NCI-H2029 treated with DMSO at 0.1 percent for 48 hours (cell line): ENCODE measurements around the gene PHC2.
A peak's percentile ranks its signal among the peaks of the same experiment; 100 is the strongest.

ENCODE experiments used
- DNase-seq: peaks from one replicate; lab custom pipeline; 2025; lab: John Stamatoyannopoulos, UW

Gene PHC2

DNA sequence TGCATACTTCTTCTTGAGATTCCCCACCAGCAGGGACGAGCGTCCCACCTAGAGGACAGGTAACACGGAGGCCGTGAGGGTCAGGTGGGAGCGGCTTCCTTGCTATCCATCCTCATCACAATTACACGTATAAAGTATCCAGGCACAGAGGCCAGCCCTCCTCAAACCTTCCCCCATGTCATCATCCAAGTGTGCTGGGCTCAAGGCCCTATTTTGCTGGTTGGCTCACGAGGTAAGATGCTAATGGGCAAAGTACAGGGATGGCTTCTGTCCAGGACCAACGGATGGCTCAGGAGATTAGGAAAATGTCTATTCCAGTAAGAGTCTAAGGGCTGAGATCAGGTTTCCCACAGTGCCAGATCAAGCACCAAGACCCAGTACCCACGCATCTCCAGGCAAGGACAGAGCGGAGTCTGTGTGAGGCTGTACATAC is 98.5 kb downstream of the PHC2 start:
- DNase-seq: no peak

DNA sequence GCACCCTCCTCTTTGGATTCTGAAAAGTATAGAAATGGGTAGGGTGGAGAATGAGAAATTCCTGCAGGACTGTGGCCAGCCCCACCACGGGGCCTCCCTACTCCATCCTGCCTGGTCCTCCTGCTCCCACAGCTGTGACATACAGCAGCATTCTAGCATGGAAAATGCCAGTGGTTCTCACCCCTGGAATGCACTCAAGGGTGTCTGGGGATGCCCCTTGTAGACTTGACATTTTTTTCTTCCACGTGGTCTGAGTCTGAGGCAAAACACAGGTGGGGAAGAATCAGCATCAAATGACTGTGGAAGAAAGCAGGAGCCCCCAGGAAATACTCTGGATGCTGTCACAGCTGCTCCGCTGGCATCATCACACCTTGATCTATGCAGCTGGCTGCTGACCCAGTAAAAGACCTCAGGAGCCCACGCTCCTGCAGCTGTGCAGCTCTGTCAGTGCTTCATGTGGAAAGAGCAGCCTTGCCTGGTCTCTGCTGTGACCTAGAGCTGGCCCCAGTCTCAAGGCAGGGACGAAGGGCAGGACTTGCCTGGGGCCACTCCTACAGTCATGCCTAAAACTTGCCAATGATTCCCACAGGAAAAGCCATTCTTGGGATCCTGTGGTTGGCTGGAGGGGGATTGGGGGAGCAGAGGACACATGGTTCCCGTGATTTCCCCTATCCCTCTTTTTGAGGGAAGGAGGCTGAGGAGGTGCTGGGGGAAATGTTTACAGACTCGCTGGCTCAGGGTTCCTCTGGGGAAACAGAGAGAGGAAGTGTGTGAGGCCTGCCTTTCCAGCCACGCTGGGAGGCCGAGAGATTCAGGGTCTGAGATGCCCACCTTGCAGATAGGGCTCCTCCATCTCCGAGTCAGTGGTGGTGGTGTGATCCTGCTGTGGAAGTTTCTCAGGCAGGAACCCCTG is 99.2 kb downstream of the PHC2 start:
- DNase-seq: no peak

DNA sequence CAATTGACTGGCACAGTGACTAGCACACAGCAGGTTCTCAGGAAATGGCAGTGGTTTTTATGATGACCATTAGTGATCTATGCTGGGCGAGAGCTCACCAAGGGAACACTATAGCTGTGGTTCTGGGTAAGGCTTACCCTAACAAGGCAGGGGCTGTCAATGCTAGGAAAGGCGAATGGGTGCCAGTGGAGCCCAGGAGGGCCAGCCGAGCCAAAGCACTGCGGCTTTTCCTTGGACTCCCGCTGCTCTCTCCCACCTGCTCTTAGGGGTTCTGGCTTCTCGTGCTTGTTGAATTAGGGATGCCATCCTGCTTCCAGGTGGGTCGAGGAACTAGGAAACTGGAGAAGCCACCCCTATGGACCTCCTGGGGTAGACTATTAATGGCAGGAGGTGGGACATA is 100.0 kb downstream of the PHC2 start:
- no peak for DNase-seq

DNA sequence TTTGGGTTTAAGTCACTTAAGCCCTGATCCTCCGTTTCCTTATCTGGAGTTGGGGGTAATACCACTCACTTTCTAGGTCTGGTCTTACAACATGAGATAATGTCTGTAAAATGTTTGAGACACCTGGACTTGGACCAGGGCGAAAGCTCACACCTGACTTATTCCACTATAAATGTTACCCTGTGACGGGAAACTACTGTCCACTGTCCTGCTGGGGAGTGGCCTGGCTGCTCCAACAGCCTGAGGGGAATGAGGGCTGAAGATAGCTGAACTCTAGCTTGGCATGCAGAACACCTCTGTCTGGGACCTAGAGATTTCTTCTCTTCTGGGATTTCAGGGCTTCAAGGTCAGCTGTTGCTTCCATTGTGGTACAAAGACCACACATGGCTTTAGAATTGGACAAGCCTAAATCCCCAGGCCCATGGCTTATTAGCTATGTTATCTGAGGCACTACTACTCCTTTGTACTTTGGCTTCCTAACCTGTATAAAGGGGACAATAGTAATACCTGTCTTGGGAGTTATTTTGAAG is 100.5 kb downstream of the PHC2 start:
- DNase-seq: no peak

DNA sequence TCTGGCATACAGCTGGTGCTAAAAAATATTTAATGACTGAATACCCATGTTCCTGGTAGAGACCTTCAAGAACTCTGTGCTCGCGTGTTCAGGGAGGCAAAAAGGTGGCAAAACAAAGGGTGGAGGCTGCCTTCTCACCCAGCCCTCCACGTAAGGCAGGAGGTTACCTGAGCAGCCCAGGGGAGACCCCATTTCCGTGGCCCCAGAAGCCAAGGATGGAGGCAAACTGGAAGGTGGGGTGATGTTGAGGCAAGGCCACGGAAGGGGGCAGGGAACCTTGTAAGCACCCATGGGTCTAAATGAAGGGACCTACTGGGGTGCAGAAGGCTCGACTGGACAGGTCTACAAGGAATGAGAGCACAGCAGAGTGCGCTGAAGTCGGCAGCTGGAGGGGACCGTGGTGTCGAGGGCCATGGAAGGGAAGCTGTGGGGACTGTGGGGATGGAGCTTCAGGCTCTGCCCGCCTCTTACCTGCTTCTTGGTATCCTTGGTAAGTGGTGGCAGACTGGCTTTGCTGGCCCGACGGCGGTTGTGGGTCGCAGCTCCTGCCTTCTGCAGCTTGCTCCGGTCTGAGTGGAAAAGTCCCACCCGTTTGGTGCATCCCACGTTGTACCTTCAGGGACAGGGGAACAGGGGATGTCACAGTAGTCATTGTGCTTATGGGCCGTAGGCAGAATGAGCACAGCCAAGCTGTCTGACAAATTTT is 101.1 kb downstream of the PHC2 start:
- no peak for DNase-seq

DNA sequence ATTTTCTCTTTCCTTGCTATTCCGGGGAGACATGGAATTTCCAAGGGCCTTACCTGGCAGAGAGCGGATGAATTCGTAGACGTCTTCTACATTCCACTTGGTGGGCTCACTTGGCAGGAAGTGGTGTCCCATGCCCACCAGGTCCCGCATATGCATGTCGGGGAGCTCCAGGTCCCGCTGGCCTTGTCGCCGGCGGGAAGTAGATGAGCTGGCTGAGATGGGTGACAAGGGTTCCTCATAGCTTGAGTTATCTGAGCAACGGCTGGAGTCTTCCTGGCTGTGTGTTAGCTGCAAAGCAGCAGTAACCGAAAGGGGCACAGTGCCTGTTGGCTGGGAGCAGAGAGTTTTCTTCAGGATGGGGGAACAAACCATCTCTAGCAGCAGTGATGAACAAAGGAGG is 102.1 kb downstream of the PHC2 start:
- DNase-seq: no peak

DNA sequence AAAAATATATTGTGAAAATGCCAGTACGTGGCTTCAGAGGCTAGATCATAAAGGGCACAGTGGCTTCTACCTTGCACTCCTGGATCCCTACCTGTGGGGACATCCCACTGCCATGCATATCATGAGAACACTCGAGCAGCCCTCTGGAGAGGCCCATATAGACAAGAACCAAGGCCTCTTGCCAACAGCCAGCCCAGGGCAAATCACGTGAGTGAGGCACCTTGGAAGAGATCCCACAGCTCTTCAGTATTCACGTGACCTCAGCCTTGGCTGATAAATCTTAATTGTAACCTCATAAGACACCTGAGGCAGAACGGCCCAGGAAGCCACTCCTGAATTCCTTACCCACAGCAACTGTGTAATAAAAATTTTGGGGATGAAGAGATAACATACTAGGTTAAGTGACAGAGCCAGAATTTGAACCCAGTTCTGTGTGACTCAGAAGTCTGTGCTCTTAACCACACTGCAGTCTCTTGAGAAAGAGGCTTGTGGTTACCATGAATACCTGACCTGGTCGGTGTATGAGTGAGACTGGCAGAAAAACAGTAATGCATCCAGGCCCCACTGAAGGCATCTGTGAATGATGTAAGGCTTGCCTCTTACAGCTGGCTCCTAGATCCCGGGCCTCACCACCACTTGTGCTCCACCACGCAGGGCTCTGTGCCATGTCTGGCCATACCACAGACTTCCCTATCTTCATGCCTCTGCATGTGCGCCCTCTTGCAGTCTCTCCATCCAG is 103.1 kb downstream of the PHC2 start:
- peak; percentile 70 for DNase-seq

GRCh38 chr1:33326785-33327184 is 104.1 kb downstream of the PHC2 start:
- DNase-seq: no peak

DNA sequence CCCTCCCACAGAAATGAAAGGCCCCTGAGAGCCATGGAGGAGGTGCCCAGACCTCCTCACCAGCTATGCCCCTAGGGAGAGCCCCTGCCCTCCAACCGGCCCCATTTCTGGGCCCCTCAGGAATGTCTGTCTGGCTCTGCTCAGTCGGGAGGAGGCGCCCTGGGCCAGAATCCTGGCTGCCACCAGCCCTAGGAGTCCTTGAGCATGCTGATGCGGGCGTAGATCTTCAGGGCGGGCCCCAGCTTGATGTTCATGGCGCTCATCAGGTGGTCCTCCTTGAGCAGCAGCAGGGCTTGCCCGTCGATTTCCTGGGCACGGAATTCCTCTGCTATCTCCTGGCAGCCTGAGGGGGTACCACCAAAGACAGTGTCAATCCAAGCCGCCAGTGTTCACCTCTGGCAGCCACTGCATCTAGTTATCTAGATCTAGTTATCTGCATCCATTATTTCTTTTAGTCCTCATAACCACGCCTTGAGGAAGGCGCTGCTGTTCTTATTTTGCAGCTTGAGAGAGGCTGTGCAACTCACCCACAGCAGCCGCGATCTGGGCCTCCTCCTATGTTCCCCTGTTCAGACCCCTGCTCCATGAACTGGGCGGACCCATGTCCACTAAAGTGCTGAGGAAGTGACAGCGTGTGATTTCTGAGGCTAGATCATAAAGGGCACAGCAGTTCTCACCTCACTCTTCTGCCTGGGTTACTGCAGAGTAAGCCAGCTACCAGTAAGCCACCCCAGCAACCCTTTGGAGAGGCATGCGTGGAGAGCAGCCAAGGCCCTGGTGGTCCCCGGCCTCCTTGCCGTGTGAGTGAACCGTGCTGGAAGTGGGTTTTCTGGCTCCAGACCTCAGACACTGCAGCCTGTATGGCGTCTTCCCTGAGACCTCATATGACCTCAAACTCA is 106.0 kb downstream of the PHC2 start:
- DNase-seq: no peak

GRCh38 chr1:33323663-33324477 is 107.0 kb downstream of the PHC2 start:
- no peak for DNase-seq

DNA sequence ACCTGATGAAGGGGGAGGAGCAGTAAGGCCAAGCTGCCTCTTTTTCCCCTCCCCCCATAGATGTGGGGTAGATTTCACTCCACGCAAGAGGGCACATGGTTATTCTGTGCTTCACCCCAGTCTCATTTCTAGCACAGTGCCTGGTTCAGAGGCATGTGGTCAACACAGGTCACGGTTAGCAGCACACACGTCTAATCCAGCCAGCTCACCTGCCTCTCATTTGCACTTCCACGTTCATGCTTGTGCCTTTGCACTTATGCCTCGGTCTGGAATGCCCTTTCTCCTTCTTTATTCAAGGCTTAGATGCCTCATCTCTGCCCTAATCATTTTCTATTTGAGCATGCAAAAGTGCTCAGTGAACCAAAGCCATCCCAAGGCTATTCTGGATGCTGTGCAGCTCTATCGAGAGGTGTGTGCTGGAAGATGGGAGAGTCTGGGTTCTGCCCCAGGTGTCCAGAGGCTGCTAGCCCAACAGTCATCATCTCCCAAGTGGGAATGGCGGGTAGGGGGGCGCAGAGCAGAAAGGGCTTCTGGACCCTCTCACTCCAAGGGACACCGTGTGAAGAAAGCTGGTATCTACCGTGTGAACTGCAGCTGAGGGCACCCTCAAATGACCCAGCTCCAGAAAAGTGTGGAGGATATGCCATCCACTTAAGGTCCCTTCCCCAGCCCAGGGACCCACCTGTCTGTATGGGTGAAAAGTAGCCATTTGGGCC is 107.9 kb downstream of the PHC2 start:
- DNase-seq: no peak

GRCh38 chr1:33322109-33322508 is 108.8 kb downstream of the PHC2 start:
- no peak for DNase-seq

DNA sequence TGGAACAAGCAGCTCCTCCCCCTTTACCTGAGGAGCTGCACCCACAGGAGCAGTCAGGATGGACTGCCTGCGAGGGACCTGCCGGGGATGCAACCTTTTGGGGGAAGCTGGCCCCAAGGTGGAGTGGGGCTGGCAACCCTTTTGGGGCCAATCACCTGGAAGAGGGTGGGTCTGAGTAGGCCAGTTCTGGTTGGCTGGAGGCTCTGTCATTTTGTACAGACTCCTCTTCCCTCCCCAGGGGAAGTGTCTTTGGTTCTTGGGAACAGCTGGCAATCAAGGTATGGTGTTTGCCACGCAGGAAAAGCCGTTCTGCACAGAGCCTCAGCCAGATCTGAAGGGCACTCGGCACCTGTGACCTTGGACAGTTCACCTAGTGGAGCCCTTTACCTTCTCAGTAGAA is 109.7 kb downstream of the PHC2 start:
- no peak for DNase-seq

GRCh38 chr1:33320619-33321165 is 110.2 kb downstream of the PHC2 start, which contains the start of gene A3GALT2:
Gene A3GALT2, minus strand, starts transcription at chr1:33321098. Its CDS starts 0 bp downstream, at chr1:33321098.
- no peak for DNase-seq

DNA sequence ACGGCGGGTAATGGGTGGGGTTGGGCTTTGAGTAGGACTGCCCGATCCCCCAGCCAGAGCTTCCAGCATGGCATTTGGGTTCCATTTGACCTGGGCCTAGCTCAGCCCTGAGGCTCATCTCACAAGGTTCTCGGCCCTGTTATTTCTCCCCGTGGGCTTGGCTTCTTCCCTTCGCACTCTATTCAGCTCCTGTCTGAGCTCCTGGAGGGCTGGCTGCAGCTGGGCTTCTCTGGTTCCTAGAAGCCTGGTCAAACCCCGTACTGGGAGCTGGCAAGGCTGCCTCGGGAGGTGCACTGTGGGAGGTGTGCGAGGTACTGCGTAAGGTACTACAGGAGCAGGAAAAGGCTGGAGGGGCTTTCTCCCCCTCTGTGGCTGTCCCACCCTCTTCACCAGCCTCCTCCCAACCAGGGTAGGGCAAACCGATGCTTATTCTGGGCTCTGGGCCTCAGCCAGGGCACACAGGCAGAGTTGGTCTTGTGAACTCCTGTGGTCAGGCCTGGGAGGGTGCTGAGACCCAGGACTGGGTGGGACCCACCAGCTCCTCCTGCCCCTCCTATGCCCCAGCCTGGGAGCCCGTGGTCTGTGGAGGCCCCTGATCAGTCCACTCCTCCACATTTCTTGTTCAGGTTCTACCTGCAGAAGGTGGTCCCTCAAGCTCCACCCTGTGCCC is 110.8 kb downstream of the PHC2 start:
- no peak for DNase-seq

GRCh38 chr1:33319186-33319948 is 111.5 kb downstream of the PHC2 start:
- no peak for DNase-seq

DNA sequence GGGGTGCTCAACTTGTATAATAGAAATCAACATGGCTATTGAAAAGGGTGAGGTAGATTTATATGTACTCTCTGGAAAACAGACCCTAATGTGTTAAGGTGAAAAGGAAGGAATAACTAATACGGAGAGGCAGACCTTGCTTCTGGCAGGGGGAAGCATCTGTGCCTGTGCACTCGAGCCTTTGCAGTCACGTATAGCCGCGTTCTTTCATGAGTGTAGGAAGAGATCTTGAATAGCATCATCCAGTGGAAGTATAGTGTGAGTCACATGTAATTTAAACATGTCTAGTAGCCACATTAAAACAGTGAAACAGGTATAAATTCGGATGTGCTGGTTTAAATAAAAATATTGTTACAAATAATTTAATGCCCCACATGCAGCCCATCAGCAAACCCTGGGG is 112.9 kb downstream of the PHC2 start:
- no peak for DNase-seq

- no peak for DNase-seq
These were observed 113.5 kb downstream of the PHC2 start for GRCh38 chr1:33317354-33317753.
